Panc1 (cell line): ENCODE data around the gene CAND2. TPM values are rescaled to one million over a fixed set of nuclear protein-coding genes. Genes with fewer than 3 reads are reported as not detected.

Experiments used
- ATAC-seq: fragments of 200-7000 bp; cut with Tn5 transposase; 2 replicates; pipeline ENCODE4 v1.9.1; 2020; ENCODE audit warnings: mild to moderate bottlenecking, moderate library complexity
- BruUV-seq: library from RNA; stranded (reverse); fragments of 400-500 nt; replicated peaks from 2 replicates; lab custom pipeline; 2021; lab: Mats Ljungman, UMichigan
- CTCF ChIA-PET: fragments of 300-600 bp; sonication (Branson Sonifier 250); formaldehyde crosslinking; loops from one replicate; lab custom pipeline; 2022; ENCODE audit warnings: antibody characterized with exemption; lab: Charles Lee
- POLR2A ChIA-PET: fragments of 300-600 bp; sonication (Branson Sonifier 250); formaldehyde crosslinking; loops from one replicate; lab custom pipeline; 2022; ENCODE audit warnings: antibody characterized with exemption; lab: Charles Lee
- DNase-seq: peaks from one replicate; pipeline ENCODE4 v3.0.0-alpha.2; 2010; ENCODE audit warnings: low read depth, low spot score
- H3K27ac ChIP-seq: 2 replicates; pipeline ENCODE4 v1.5.1; 2011; ENCODE audit warnings: mild to moderate bottlenecking, low read length, inconsistent platforms
- H3K27me3 ChIP-seq: fragments of 200-500 bp; sonication (Bioruptor generic); 2 replicates; pipeline ENCODE4 v1.6.0; 2014; ENCODE audit warnings: low read length, inconsistent platforms; ENCODE audit not compliant: control insufficient read depth, insufficient read depth
- H3K36me3 ChIP-seq: fragments of 200-500 bp; sonication (Bioruptor generic); 2 replicates; pipeline ENCODE4 v1.5.1; 2014; ENCODE audit warnings: inconsistent platforms, mild to moderate bottlenecking, low read length, moderate library complexity; ENCODE audit not compliant: control insufficient read depth, insufficient read depth
- H3K4me1 ChIP-seq: 2 replicates; pipeline ENCODE4 v1.5.1; 2011; ENCODE audit warnings: inconsistent platforms, mild to moderate bottlenecking, low read length, moderate library complexity; ENCODE audit not compliant: control insufficient read depth, insufficient read depth
- H3K4me3 ChIP-seq, 2 experiments: 2 replicates each; pipeline ENCODE4 v1.5.1; 2011 to 2012; ENCODE audit warnings: low read depth in 2 of 2, low read length in 2 of 2, mild to moderate bottlenecking in 2 of 2, inconsistent platforms in 1 of 2, moderate library complexity in 1 of 2
- H3K9me3 ChIP-seq: fragments of 200-500 bp; sonication (Bioruptor generic); 2 replicates; pipeline ENCODE4 v1.5.1; 2014; ENCODE audit warnings: low read depth, mild to moderate bottlenecking, inconsistent platforms, low read length, moderate library complexity; ENCODE audit not compliant: control insufficient read depth, insufficient read depth
- POLR2AphosphoS5 ChIP-seq: IDR thresholded peaks from 2 replicates; pipeline ENCODE4 v1.6.1; 2012; ENCODE audit warnings: mild to moderate bottlenecking, low read depth, low read length, moderate library complexity
- REST ChIP-seq, 2 experiments: IDR thresholded peaks; 2 replicates each; pipeline ENCODE4 v1.6.1; 2011 to 2012; ENCODE audit warnings: low read depth in 2 of 2, control low read depth in 1 of 2, low read length in 1 of 2, mild to moderate bottlenecking in 1 of 2, moderate library complexity in 1 of 2; ENCODE audit not compliant: insufficient read depth in 1 of 2
- SIN3A ChIP-seq: IDR thresholded peaks from 2 replicates; pipeline ENCODE4 v1.6.1; 2012; ENCODE audit warnings: low read depth, mild to moderate bottlenecking, low read length, moderate library complexity, borderline replicate concordance; ENCODE audit not compliant: insufficient read depth
- TCF7L2 ChIP-seq: IDR thresholded peaks from 2 replicates; pipeline ENCODE4 v1.6.1; 2011; ENCODE audit warnings: mild to moderate bottlenecking, low read depth, low read length, inconsistent platforms
- in situ Hi-C: cut with HindIII; loops from 2 replicates; pipeline ENCODE4 v1.10.0; 2016; ENCODE audit warnings: low sequenced_read_pairs, low pct_unique_long_range_greater_than_20kb
- intact Hi-C: fragments of 100-400 bp; cut with micrococcal nuclease; formaldehyde crosslinking; loops from one replicate; pipeline ENCODE4 v1.10.0; 2022; ENCODE audit not compliant: unreplicated experiment
- total RNA-seq: library from RNA; stranded (reverse); gene quantifications from one replicate; pipeline ENCODE4 v1.2.1, GENCODE V29; 2021; ENCODE audit not compliant: unreplicated experiment
- TF ChIP-seq, protein P1 (sequence below): fragments of 450-650 bp; IDR thresholded peaks from 2 replicates; pipeline ENCODE4 v1.5.1; 2017; ENCODE audit warnings: mild to moderate bottlenecking

CAND2 gene
- total RNA-seq, 1 experiment from 2014 or later, result 0.13 TPM

DNA sequence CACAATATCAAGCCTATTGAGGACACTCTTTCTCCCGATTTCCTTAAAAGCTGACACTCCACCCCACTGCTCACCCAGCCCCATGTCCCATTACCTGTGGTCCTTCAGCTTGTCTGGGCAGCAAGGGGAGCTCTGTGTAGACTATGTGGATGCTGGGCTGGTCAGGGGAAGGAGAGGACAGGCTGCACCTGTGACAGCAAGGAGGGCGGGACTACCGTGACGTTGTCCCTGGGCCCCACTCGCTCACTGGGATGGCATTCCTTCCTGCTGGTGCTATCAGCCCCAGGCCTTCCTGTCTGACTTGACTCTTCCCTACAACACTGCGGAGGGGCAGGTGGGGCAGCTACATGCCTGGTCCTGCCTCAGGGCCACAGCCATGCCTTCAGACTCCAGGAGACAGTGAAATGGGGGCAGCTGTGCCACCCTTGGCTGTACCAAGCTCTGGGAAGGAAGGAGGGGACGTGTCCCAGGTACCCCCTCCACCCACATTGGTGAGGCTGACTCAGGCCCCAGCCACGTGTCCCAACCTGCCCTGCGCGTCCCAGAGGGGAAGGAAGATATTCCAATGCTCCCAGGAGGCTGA, 37.3 kb upstream of the CAND2 start, which contains the start of gene TMEM40:
Gene TMEM40 (minus strand): TSS at position 163 of the 583 bp plus-strand sequence. CDS start 9,427 bp downstream, outside the sequence.
- Histone ChIP-seq H3K27me3 (no peaks in the 10 kb centered on the region), H3K4me1 (peaks cover 20% of the 10 kb centered on the region), H3K9me3 (no peaks in the 10 kb centered on the region), H3K4me3 (no peak within 1 kb of the TSS), H3K27ac (peak within 1 kb of the TSS; percentile 31; the same call in 1 of the 2 replicates), H3K36me3 (no peaks in the 10 kb centered on the region)
- intact Hi-C loops (no loop called here), in situ Hi-C loops (no loop called here)
- DNase-seq, result no peak
- ChIA-PET CTCF (no interaction called here), POLR2A (interaction anchor here (0.6 kb wide), 1 partner anchor 62 kb away, joined by 3 read pairs; no protein-coding TSS in a partner anchor)
- no TSS peak for BruUV-seq
- TF ChIP-seq POLR2AphosphoS5 (no peak), SIN3A (no peak), TCF7L2 (no peak), REST (IDR thresholded peaks at IDR 0.05; ENCODE audit: insufficient read depth in 1 of 2, low read depth in 2 of 2, low read length in 1 of 2) (no peak)
- TF ChIP-seq, protein P1, sequence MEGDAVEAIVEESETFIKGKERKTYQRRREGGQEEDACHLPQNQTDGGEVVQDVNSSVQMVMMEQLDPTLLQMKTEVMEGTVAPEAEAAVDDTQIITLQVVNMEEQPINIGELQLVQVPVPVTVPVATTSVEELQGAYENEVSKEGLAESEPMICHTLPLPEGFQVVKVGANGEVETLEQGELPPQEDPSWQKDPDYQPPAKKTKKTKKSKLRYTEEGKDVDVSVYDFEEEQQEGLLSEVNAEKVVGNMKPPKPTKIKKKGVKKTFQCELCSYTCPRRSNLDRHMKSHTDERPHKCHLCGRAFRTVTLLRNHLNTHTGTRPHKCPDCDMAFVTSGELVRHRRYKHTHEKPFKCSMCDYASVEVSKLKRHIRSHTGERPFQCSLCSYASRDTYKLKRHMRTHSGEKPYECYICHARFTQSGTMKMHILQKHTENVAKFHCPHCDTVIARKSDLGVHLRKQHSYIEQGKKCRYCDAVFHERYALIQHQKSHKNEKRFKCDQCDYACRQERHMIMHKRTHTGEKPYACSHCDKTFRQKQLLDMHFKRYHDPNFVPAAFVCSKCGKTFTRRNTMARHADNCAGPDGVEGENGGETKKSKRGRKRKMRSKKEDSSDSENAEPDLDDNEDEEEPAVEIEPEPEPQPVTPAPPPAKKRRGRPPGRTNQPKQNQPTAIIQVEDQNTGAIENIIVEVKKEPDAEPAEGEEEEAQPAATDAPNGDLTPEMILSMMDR, result no peak
- ATAC-seq, result peak; percentile 11; the same call in 1 of the 2 replicates

DNA sequence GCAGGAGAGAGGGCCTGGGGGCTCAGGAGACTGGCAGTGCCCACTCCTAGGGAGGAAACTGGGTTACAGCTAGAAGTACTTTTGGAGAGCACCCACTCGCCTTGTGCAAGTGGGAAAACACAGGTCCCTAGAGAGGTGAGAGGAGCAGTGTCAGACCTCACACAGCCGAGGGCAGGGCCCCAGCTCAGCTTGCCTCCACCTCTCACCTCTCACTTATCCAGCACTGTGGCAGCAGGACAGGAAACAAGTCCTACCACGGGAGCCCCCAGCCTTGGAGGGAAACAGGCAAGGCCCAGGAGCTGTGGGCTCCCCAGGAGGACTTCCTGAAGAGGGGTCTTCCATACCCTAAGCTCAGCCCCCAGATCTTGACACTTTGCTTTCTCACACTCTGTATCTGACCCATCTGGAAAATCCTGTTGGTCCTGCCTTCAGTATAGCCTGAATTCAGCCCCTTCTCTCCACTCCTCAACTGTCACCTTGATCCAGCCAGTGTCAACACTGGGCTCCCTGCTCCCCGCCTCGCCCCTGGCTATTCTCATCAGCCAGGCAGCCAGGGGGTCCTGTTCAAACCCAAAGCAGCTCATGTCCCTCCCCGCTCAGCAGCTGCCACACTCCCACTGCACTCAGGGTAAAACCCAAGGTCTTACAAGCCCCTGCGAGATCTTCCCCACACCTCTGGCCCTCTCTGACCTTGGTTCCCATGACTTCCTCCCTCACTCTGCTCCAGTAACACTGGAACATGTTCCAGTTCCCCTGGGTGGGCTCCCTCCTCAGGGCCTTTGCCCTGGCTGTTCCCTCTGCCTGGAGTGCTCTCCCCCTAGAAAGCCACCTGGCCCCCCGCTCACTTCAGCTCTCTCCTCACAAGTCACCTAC, 36.6 kb upstream of the CAND2 start:
- DNase-seq (no peak), ATAC-seq (0 out of 2 replicates have a peak, but pooled peaks have one; percentile 27)
- Histone ChIP-seq H3K36me3 (no peaks in the 10 kb centered on the region), H3K4me1 (peaks cover 20% of the 10 kb centered on the region), H3K27me3 (no peaks in the 10 kb centered on the region), H3K27ac (no peak overlapping the region), H3K4me3 (no peak overlapping the region), H3K9me3 (no peaks in the 10 kb centered on the region)
- ChIA-PET CTCF (no interaction called here), POLR2A (interaction anchor here (0.6 to 0.7 kb wide), 2 partner anchors 63 to 818 kb away, joined by 3 read pairs; no protein-coding TSS in a partner anchor)
- no TSS peak for BruUV-seq
- in situ Hi-C loops (no loop called here), intact Hi-C loops (no loop called here)
- TF ChIP-seq, protein P1, result no peak
- no peak for TF ChIP-seq SIN3A
